CD14-positive monocyte (primary cell): ENCODE measurements around the gene UBE2G1. TPM values are rescaled to one million over a fixed set of nuclear protein-coding genes. Genes with fewer than 3 reads are reported as not detected.

ENCODE experiments used
- DNase-seq, 3 donors: peaks; one replicate each; pipeline ENCODE4 v3.0.0-alpha.2; 2011 to 2022
- H2AFZ ChIP-seq: 2 replicates; pipeline ENCODE4 v1.6.0; 2012; ENCODE audit warnings: mild to moderate bottlenecking, low read depth, low read length, inconsistent platforms; ENCODE audit not compliant: insufficient read depth, poor library complexity, severe bottlenecking
- H3K27ac ChIP-seq, 2 donors: 1 replicate in 1 of 2; 2 replicates in 1 of 2; pipeline ENCODE4 v1.5.1; 2012 to 2013; ENCODE audit warnings: low read length in 2 of 2, control low read depth in 1 of 2, inconsistent platforms in 1 of 2, low read depth in 1 of 2, mild to moderate bottlenecking in 1 of 2
- H3K27me3 ChIP-seq, 2 donors: one replicate each; pipeline versions ENCODE4 v1.6.0 to v1.6.1; 2011 to 2013; ENCODE audit warnings: low read length in 2 of 2; ENCODE audit not compliant: control insufficient read depth in 2 of 2, insufficient read depth in 2 of 2
- H3K36me3 ChIP-seq, 2 donors: replicated peaks in 1 of 2; 1 replicate in 1 of 2; 2 replicates in 1 of 2; pipeline versions ENCODE4 v1.5.1 to v1.6.1; 2012 to 2013; ENCODE audit warnings: low read length in 2 of 2, control low read depth in 1 of 2, inconsistent platforms in 1 of 2, mild to moderate bottlenecking in 1 of 2; ENCODE audit not compliant: insufficient read depth in 2 of 2, control insufficient read depth in 1 of 2
- H3K4me1 ChIP-seq, 2 donors: 1 replicate in 1 of 2; 2 replicates in 1 of 2; pipeline versions ENCODE4 v1.5.1 to v1.6.1; 2012 to 2013; ENCODE audit warnings: low read length in 2 of 2, control low read depth in 1 of 2, inconsistent platforms in 1 of 2, mild to moderate bottlenecking in 1 of 2, moderate library complexity in 1 of 2; ENCODE audit not compliant: insufficient read depth in 2 of 2, control insufficient read depth in 1 of 2
- H3K4me2 ChIP-seq: replicated peaks from 2 replicates; pipeline ENCODE3; 2012; ENCODE audit warnings: low read length, moderate library complexity, mild to moderate bottlenecking; ENCODE audit not compliant: poor library complexity, severe bottlenecking; ENCODE audit errors: extremely low read depth
- H3K4me3 ChIP-seq, 3 experiments: fragments of 200-600 bp in 1 of 3; sonication (generic) in 1 of 3; replicated peaks in 1 of 3; 1 replicate in 2 of 3; 2 replicates in 1 of 3; pipeline ENCODE4 v1.5.1; 2011 to 2013; ENCODE audit warnings: low read length in 3 of 3, mild to moderate bottlenecking in 3 of 3, control low read depth in 2 of 3, low read depth in 2 of 3, inconsistent platforms in 1 of 3, moderate library complexity in 1 of 3
- H3K79me2 ChIP-seq: 2 replicates; pipeline ENCODE4 v1.6.0; 2012; ENCODE audit warnings: mild to moderate bottlenecking, control low read depth, inconsistent platforms, low read length, moderate library complexity; ENCODE audit not compliant: insufficient read depth
- H3K9ac ChIP-seq: 2 replicates; pipeline ENCODE4 v1.6.0; 2017; ENCODE audit warnings: low read length, mild to moderate bottlenecking; ENCODE audit not compliant: insufficient read depth, poor library complexity, severe bottlenecking
- H3K9me3 ChIP-seq, 2 donors: replicated peaks in 1 of 2; 1 replicate in 1 of 2; 2 replicates in 1 of 2; pipeline versions ENCODE4 v1.5.1 to v1.6.1; 2012 to 2013; ENCODE audit warnings: low read length in 2 of 2, control low read depth in 1 of 2; ENCODE audit not compliant: control insufficient read depth in 1 of 2, insufficient read depth in 1 of 2
- H4K20me1 ChIP-seq: 2 replicates; pipeline ENCODE4 v1.6.0; 2012; ENCODE audit warnings: mild to moderate bottlenecking, low read length, control low read depth, moderate library complexity; ENCODE audit not compliant: insufficient read depth
- H3K27ac Mint-ChIP-seq, 7 donors: one replicate each; pipeline ENCODE4 v1.8.0; 2020; ENCODE audit warnings: mild to moderate bottlenecking in 7 of 7, mixed read lengths in 7 of 7, moderate library complexity in 6 of 7, inconsistent platforms in 2 of 7
- H3K27me3 Mint-ChIP-seq, 3 donors: one replicate each; pipeline ENCODE4 v1.8.0; 2021 to 2022; ENCODE audit warnings: low read depth in 3 of 3, mild to moderate bottlenecking in 3 of 3, mixed read lengths in 3 of 3, moderate library complexity in 3 of 3, inconsistent platforms in 1 of 3
- H3K36me3 Mint-ChIP-seq, 2 donors: one replicate each; pipeline ENCODE4 v1.8.0; 2020; ENCODE audit warnings: mixed read lengths in 2 of 2, inconsistent platforms in 1 of 2, mild to moderate bottlenecking in 1 of 2
- H3K4me1 Mint-ChIP-seq: one replicate; pipeline ENCODE4 v1.8.0; 2020; ENCODE audit warnings: mild to moderate bottlenecking, mixed read lengths
- H3K4me3 Mint-ChIP-seq, 2 donors: one replicate each; pipeline ENCODE4 v1.8.0; 2020; ENCODE audit warnings: mild to moderate bottlenecking in 2 of 2, mixed read lengths in 2 of 2, moderate library complexity in 1 of 2
- H3K9me3 Mint-ChIP-seq, 7 donors: one replicate each; pipeline ENCODE4 v1.8.0; 2020 to 2022; ENCODE audit warnings: mixed read lengths in 7 of 7, mild to moderate bottlenecking in 6 of 7, moderate library complexity in 6 of 7, inconsistent platforms in 2 of 7
- CTCF ChIP-seq: fragments of 200-600 bp; IDR thresholded peaks from one replicate; pipeline ENCODE4 v1.8.0; 2022; ENCODE audit warnings: antibody characterized with exemption, mild to moderate bottlenecking
- WGBS: methylation state at CpG from one replicate; pipeline ENCODE4 v1.1.5; 2013; ENCODE audit warnings: missing lambda C conversion rate; ENCODE audit not compliant: insufficient coverage; 5-methylcytosine and 5-hydroxymethylcytosine counted together
- intact Hi-C, 2 donors: fragments of 100-400 bp; cut with micrococcal nuclease; formaldehyde crosslinking; loops; one replicate each; pipeline versions ENCODE4 v1.15.0 to v1.15.1; 2023
- polyA plus RNA-seq, 3 donors: library from polyadenylated mRNA; depleted of rRNA in 1 of 3; unstranded in 2 of 3; stranded (reverse) in 1 of 3; fragments of 300-500 nt in 2 of 3; fragments of >200 nt in 1 of 3; fragmentation: Illumina TruSeq in 2 of 3; gene quantifications; 1 replicate in 2 of 3; 2 replicates in 1 of 3; pipeline ENCODE4 v1.2.3, GENCODE V29; 2012 to 2021

UBE2G1 gene
- polyA plus RNA-seq, 3 donors, result 18.3 to 41.4 (median 29.3) TPM

- no peak overlapping the region for H3K4me3 Mint-ChIP-seq
- H3K9ac ChIP-seq, result no peak overlapping the region
- 94% methylated on average over 8 of the region's 10 CpGs for WGBS
- no peaks in the 10 kb centered on the region for H4K20me1 ChIP-seq
- no peak overlapping the region for H2AFZ ChIP-seq
- no peak overlapping the region for H3K27ac ChIP-seq
- no peak for DNase-seq
- no peaks in the 10 kb centered on the region for H3K36me3 ChIP-seq
- peaks cover 2% of the 10 kb centered on the region for H3K4me1 Mint-ChIP-seq
- H3K9me3 Mint-ChIP-seq, result no peaks in the 10 kb centered on the region
- intact Hi-C loops, result no loop called here
- H3K27me3 ChIP-seq, result no peaks in the 10 kb centered on the region
- no peaks in the 10 kb centered on the region for H3K79me2 ChIP-seq
- H3K27me3 Mint-ChIP-seq, result peaks cover 1 to 16% (median 5%) of the 10 kb centered on the region in 3 donors
- no peaks in the 10 kb centered on the region for H3K36me3 Mint-ChIP-seq
- no peak overlapping the region for H3K27ac Mint-ChIP-seq
- no peaks in the 10 kb centered on the region for H3K4me1 ChIP-seq
- no peaks in the 10 kb centered on the region for H3K9me3 ChIP-seq
- H3K4me2 ChIP-seq, result no peak overlapping the region
- no peak for TF ChIP-seq CTCF
- H3K4me3 ChIP-seq, result no peak overlapping the region
Observed at GRCh38 chr17:4406386-4406785, 39.9 kb upstream of the UBE2G1 start.

GRCh38 chr17:4405699-4406098 is 39.2 kb upstream of the UBE2G1 start:
- no peaks in the 10 kb centered on the region for H3K4me1 Mint-ChIP-seq
- H3K27ac Mint-ChIP-seq, result no peak overlapping the region
- H3K9me3 ChIP-seq, result no peaks in the 10 kb centered on the region
- no peaks in the 10 kb centered on the region for H4K20me1 ChIP-seq
- H3K9me3 Mint-ChIP-seq, result no peaks in the 10 kb centered on the region
- H3K27ac ChIP-seq, result no peak overlapping the region
- H3K9ac ChIP-seq, result no peak overlapping the region
- H3K36me3 ChIP-seq, result no peaks in the 10 kb centered on the region
- no peak for DNase-seq
- no peaks in the 10 kb centered on the region for H3K36me3 Mint-ChIP-seq
- H3K4me3 ChIP-seq, result no peak overlapping the region
- peaks cover 1 to 14% (median 5%) of the 10 kb centered on the region in 3 donors for H3K27me3 Mint-ChIP-seq
- no peak overlapping the region for H3K4me2 ChIP-seq
- WGBS, result 95% methylated on average over 4 of the region's 5 CpGs
- no peak overlapping the region for H3K4me3 Mint-ChIP-seq
- TF ChIP-seq CTCF, result no peak
- H3K27me3 ChIP-seq, result no peaks in the 10 kb centered on the region
- no peaks in the 10 kb centered on the region for H3K79me2 ChIP-seq
- H2AFZ ChIP-seq, result no peak overlapping the region
- intact Hi-C loops, result no loop called here
- no peaks in the 10 kb centered on the region for H3K4me1 ChIP-seq
